ENCODE measurements around the gene FAM237B.

FAM237B gene

GRCh38 chr7:90290244-90291113 is 30.6 kb downstream of the FAM237B start:
- no peak for DNase-seq

GRCh38 chr7:90288154-90288553 is 33.0 kb downstream of the FAM237B start:
- DNase-seq: no peak

DNA sequence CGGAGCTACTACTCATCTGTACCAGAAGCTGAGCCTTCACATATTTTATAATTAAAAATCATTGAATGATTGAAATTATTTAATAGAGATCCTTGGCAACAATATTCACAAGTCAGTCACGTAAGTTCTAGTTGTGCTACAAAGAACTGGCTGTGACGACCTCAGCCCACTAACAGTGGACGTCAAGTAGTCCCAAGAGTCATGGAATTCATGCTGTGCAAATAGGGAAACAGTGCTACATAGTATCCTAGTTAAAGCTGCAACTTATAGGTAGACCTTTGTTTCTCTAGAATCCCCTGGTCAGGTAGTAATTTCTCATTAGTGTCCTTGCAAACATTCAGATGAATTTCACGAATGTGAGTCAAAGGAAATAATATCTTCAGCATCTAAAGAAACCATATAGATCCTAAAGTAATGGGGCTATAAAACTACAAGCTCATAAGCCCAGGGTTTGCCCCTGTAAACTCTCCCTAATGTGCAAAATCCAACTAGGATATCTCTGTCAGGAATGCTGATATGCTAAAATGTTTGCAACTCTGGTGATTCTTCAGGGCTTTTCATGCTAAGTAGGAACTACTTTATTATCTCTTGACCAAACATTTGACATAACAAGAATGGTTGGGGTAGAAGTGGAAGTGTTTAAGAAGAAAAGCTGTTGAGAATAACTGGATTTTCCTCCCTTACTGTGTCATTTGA is 44.9 kb downstream of the FAM237B start:
- DNase-seq: no peak

DNA sequence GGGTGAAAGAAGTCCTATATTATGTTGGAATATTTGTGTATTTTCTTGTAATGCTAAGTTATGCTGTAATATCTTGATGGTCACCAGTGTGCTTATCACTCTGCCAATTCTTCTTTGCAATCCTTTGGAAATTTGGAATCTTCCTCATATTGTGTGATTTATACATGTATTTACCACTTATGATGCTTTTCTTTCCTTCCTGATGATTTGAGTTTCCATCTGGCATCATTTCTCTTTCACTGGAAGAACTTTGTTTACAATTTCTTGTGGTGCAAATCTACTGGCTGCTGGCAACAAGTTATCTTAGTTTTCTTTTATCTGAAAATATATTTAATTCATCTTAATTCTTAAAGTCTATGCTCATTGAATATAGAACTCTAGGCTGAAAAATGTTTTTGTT is 46.9 kb downstream of the FAM237B start:
- no peak for DNase-seq

DNA sequence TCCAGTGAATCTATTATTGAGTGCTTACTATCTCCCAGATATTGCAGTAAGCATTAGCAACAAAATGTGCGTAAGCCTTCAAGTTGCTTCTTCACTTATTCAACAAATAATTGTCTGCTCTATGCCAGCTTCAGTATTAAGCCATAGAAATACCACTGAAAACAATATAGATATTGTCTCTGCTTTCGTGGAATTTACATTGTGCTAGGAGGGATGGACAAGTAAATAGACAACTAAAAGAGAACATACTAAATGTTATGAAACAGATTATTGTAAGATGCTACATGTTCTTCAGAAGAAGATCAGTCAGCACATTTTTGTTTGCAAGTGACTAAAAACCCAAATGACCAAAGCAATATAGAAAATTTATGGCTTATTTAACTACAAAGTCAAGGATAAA is 48.9 kb downstream of the FAM237B start:
- DNase-seq: no peak

GRCh38 chr7:90271753-90272152 is 49.4 kb downstream of the FAM237B start:
- no peak for DNase-seq

DNA sequence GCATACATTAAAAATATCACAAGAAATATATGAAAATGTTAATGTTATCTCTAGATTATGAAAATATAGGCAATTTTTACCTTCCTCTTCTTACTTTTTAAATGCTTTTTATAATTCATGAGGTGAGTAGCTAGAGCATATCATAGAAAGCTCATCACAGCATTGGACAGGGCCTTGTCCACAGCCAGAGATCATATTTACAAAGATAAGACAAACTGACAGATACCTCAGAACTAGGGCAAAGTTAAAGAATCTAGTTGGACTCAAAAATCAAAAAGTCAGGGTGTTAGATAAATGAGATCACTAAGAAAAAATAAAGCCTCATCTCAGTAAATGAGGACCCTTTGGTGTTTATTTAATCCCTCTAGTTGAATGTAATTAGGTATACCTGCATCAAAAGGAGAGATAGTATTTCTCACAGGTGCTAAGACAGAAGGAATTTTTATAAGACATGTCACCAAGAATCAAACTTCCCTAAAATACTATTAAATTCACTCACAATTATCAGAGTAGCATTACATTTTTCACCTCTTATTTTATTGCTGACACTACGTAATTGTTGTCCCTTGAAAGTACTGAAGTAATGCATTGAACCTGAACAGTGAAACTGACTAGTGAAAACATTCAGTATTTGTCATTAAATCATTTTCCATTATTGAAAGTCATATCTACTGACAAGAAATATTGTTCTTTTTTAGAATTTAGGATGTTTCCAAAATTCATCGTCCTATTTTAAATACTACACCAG is 50.5 kb downstream of the FAM237B start:
- no peak for DNase-seq

- DNase-seq: no peak
These were observed 51.9 kb downstream of the FAM237B start for GRCh38 chr7:90269163-90269562.

DNA sequence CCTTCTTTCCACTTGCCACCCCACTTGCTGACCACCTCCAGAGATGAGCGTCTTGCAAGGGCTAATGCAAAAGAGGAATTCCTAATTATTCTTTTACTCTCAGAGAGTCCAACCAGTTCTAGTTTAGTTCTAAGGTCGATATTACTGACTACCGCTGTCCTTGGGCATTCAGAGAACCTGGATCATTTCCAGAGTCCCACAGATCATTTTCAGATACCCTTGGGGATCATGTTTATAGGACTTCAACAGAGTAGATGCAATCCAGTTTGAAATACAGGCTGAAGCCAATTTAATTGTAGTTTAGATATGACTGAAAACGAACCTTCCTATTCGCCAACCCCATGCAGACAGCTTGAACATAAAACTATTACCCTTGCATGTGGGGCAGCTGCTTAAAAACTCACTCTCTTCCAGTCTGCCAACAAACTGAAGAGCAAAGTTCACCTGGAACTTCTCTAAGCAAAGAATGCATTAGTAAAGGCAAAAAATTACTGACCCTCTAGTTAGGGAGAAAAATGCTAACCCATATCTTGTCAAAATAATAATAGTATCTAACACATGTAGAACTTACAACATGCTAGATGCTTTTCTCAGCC is 53.7 kb downstream of the FAM237B start:
- no peak for DNase-seq

DNA sequence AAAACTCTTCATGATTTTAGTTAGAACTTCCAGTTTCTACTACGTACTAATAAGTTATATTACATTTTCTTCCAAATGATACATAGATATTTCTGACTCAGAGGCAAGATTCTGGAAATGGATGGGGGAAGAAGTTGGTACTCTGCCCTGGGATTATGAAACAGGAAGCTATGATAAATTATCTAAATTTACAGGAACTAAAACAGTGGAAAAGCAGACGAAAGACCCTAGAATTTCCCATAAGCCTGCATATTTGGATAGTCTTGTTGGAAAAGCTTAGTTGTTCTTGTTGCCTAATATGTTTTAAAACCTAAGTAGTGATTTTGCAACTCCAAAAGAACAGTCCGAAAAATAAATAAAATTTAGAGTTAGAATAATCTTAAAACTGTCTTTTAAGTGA is 54.3 kb downstream of the FAM237B start:
- no peak for DNase-seq

All from activated CD8-positive, alpha-beta memory T cell treated with anti-CD3 and anti-CD28 coated beads, Interleukin-2, amount 50 U/mL, for 4 hours (primary cell).